Stimulated activated CD8-positive, alpha-beta memory T cell treated with anti-CD3 and anti-CD28 coated beads, Interleukin-4, amount 100 ng/mL, for 4 hours (primary cell): Measurements from ENCODE around the gene CCT4.
"Not testable (repeated sequence)": the region's sequence is repeated elsewhere in the genome, so short reads cannot be mapped to it uniquely, and the experiment has no call there.

ENCODE experiments used
- DNase-seq, 2 donors: peaks; one replicate each; pipeline ENCODE4 v3.0.0-alpha.2; 2020; ENCODE audit warnings: low read depth in 2 of 2, low spot score in 1 of 2

Gene CCT4, protein sequence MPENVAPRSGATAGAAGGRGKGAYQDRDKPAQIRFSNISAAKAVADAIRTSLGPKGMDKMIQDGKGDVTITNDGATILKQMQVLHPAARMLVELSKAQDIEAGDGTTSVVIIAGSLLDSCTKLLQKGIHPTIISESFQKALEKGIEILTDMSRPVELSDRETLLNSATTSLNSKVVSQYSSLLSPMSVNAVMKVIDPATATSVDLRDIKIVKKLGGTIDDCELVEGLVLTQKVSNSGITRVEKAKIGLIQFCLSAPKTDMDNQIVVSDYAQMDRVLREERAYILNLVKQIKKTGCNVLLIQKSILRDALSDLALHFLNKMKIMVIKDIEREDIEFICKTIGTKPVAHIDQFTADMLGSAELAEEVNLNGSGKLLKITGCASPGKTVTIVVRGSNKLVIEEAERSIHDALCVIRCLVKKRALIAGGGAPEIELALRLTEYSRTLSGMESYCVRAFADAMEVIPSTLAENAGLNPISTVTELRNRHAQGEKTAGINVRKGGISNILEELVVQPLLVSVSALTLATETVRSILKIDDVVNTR

DNA sequence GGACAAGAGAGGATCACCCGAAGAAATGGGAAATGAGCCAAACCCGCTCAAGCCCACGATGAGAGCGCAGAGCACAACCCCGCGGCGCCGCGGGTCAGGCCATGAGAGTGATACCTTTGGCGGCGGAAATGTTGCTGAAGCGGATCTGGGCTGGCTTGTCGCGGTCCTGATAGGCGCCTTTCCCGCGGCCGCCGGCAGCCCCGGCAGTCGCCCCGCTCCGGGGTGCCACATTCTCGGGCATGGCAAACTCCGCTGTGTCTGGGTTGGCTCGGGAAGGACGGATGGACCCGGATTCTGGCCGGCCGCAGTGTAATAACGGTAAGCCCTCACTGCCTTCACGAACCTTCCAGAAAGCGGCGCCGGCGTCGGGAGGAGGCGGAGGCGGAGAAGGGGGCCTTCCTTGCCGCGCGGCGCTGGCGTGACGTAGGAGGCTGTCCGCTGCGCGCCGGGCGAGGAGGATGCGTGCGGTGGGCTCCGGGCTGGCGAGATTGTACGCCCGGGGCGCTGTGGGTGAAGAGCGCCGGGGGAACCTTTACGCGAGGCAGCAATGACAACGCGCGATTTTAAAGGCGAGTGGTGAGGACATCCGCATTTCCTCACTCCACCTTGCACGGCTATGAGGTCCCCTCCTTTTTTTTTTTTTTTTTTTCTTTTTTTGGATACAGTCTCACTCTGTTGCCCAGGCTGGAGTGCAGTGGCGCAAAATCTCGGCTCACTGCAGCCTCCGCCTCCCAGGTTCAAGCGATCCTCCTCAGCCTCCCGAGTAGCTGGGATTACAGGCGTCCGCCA, at the start of gene CCT4:
CCT4 (minus strand) TSS at position 390 of the 789 bp plus-strand sequence; CDS start at position 241, 149 bp downstream.
- peak; percentile 74 to 77 for DNase-seq

DNA sequence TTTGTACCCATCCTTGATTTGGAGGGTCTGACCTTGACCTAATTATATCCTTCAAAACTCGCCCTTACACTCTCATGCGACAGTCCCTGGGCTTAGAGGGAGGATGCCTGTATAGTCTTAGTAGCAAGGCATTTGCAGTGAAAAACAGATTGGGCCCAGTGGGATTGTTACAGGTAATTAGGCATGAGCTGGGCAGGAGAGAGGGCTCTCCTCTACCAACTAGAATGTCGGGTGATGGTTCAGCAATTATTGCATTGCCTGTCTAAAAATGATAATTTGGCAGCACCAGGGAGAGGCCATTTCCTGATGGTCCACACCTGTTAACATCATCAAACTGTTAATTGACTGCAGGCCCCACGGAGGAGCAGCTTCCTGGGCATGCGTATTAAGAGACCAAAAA, 49.4 kb upstream of the CCT4 start:
- no peak for DNase-seq

DNA sequence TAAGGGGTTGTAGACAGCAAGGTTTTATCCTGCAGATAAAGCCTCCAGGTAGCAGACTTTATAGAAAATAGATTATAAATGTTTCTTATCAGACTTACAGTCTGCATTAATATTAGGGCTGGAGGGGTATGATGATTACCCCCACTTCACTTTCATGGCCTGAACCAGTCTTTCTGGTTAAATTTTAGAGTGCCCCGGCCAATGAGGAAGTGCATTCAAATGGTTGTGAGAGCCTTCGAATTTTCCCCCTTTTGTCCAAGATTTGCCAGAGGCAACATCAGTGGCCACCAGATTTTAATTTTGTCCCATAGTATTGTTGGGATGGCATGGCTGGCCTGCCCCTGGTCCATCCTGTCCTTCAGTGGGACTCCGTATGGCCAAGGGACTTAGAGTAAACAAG, 48.6 kb upstream of the CCT4 start:
- DNase-seq: no peak

DNA sequence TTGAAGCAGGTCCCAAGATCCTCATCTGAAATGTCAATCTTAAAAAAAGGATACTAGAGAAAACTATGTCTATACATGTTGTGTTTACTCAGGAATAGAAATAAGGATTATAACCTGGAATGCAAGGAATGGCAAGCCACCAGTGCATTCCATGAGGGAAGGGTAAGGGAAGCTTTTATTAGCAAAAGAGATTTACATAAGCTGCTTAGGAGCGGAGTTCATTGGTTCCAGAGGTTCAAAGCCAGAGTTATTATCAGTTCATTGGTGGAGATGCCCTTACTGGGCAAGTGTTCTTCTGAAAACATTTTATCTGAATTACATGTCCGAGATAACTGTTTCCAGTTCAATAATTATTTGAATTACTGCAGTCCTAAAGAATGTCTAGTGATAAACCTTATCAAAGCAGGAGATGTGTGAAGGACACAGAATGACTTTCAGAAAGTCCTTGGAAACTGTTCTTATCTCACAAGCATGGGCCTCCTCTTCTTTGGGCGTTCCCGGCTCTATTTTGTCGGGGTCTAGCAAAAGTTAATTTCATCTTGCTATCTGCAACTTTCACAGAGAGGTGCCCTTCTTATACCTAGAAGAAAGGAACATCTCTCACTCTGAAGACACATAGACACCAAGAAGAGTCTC, 40.5 kb upstream of the CCT4 start:
- DNase-seq: no peak

DNA sequence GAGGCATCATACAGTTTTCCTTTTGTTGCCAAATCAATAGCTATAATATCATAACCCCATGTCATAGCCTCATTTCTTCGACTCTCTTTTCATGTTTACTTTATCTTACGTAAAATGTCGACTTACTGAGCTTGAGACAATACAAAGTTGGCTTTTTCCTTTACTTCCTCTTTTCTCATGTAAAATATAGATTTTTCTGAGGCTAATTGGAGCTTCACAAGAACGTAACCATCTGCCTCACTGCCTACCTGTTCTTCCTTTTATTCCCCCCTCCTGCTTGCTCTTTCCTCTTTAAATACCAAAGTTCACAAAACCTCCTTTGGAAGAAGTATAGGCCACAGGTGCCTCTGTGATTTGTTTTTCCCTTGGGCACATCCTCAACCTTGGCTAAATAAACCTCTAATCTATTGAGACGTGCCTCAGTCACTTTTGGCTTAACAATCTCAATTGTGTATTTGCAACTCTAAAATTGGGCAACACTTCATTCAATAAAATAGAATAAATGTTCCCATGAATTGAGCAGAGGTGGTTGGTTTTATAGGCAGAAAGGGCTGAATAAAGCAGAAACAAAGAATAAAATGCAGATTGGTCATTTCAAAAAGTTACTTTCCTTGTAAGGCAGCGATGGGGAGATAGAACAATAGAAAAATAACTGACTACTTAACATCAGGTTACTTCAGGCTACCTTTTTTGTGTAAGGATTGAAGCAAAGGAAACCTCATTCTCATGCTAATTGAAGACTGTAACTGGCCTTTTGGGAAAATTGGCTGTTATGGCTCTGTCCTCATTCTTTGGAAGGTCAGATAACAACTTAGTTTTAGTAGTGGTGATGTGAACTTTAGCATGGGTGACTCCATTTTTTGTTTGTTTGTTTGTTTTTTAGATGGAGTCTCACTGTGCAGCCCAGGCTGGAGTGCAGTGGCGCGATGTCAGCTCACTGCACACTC, 38.3 kb upstream of the CCT4 start:
- DNase-seq: no peak

DNA sequence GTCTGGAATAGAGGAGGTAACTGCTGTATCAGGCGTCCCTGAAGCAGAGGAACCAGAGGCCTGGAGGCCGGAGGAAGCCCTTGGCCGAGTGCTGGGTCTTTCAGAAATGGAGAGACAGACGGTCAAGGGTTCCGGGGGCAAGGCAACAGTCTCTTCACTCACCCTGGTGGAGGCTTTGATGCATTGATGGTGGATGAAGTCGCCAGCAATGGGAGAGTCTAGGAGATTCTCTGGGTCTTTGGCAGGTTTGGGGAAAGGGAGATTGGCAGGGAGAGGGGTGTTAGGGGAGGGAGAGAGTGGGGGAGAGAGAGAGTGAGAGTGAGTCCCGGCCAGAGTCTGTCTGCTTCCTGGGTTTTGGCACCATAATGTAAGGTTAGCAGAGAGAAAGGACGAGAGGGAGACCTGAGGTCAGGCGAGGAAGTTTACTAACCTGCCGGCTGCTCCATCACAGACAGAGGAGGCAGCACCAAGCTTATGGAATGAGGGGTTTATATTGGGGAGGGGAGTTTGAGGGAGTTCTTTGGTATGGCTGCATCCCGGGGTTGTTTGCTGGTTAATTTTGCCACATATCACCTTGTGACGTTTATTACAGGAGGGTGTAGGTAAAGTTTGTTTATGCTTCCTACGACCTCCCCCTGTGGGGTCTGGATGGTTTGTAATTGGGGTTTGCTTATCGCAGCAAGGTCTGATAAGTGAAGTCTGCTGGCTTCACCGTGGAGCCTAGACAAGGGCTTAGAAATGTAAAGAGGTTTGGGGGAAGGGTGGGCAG, 36.6 kb upstream of the CCT4 start:
- DNase-seq: no peak

DNA sequence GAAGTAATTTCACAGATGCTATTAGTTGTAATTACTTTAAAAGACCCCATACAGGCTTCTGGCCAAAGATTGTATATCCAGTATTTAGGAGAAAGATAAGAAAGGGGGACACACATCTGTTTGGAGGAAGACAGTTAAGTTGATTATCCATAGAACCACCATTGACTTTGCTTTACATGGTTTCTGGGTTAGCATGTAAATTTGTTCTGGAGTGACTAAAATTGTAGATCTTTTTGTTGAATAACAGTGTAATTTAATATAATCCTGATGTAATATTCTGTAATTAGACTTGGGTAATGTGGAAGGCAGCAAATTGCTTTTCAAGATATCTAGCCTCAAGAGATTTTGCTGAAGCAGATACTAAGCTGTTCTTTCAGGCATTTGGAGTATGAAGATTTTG, 34.3 kb upstream of the CCT4 start:
- no peak for DNase-seq

DNA sequence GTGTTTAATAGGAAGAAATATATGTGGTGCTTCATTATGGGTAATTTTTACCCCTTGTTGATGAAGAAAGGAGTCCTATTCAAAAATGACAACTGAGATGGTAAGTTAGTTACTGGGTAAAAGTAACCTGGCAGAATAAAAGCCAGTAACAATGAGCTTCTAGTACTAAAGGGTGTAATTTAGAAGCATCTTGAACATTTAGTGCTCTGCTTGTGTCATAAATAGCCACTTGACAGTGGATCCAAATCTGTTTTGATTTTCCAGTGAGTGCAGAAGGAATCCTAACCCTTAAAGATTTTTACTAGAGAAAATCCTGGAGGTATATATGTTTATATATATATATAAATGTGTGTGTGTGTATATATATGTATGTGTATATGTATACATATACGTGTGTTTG, 32.1 kb upstream of the CCT4 start:
- no peak for DNase-seq

DNA sequence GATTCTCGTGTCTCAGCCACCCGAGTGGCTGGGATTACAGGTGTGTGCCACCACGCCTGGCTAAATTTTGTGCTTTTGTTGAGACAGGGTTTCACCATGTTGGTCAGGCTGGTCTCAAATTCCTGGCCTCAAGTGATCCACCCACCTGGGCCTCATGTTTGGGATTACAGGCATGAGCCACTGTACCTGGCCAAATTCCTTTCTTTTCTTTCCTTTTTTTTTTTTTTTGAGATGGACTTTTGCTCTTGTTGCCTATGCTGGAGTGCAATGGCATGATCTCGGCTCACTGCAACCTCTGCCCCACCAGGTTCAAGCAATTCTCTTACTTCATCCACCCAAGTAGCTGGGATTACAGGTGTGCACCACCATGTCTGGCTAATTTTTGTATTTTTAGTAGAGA, 26.3 kb upstream of the CCT4 start:
- DNase-seq: not testable (repeated sequence)

DNA sequence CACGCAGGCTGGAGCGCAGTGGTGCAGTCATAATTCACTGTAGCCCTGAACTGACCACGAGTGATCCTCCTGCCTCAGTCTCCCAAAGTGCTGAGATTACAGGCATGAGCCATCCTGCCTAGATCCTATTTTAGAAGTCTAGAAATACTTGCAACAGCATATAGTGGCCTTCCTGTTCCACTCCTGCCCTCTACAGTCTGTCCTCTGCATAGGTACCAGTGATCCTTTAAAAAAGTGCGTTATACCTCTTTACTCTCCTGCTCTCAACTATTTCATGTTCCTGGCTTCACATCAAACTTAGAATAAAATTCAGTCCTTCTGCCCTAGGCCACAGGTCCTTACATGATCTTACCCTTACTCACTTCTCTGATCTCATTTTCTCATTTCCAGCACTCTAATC, 23.1 kb upstream of the CCT4 start:
- DNase-seq: no peak

DNA sequence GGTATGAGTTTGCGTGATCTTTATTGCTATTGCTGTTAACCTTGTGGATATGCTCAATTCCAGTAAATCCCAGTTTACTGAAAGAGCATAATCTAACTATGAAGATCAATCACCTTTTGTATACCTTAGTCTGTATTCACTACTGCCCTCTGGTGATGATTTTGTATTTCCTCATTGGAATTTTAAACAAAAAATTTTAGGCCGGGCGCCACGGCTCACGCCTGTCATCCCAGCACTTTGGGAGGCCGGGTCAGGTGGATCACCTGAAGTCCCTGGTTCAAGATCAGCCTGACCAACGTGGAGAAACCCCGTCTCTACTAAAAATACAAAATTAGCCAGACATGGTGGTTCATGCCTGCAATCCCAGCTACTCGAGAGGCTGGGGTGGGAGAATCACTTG, 22.1 kb upstream of the CCT4 start:
- DNase-seq: no peak

DNA sequence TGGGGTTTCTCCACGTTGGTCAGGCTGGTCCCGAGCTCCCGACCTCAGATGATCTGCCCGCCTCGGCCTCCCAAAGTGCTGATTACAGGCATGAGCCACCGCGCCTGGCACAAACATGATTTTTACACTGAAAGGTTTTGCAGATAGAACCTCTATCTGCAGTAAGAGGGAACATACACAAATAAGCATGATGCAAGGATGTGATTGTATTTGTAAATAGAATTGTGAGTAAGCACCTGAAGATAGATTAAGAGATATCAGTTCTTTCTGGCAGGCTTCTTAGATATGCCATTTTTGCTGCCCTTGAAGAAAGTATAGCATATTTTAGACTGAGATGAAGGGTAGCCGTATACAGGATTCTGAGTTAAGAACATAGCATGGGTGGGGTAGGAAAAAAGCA, 20.7 kb upstream of the CCT4 start:
- no peak for DNase-seq

DNA sequence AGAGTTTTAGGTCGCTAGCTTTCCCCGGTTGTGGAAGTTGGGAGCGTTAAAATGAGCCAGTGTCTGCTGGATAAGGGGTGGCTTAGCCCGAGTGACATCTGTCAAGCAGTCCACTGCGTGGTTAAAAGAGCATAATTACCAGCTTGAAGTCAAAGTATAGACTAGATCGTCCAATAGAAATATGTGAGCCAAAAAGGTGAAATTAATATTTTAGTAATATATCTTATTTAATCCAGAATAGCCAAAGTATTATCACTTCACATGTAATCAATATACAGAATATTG, 17.7 kb upstream of the CCT4 start:
- DNase-seq: no peak

DNA sequence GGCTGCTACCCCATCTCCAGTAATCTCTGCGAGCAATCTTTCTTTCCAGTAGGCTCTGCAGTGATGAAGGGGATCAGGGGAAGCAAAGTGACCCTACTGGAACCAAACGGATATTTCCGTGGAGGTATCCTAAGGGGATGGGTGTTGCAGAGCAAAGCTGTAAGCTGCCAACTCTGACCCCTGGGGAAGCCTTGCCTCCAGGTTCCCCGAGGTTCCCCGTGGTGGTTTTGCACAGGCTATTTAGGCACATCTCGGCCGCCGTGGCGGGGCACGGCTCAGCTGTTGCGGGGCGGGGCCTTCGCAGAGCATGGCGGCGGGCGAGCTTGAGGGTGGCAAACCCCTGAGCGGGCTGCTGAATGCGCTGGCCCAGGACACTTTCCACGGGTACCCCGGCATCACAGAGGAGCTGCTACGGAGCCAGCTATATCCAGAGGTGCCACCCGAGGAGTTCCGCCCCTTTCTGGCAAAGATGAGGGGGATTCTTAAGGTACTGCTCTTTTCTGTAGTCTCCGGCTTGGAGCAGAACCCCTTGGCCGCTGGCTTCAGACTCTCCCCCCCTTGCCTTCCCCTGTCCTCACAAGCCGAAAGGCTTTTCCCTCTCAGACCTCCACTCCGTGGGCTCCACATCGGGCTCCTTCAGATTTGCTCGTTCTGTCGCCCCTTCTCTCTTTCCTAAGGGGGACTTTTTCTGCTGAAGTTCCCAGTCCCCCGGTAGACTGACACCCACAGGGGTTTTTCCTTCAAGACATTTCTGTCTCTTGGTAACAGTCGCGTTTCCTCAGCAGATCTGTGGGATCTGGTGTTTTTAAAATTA, 17.1 kb upstream of the CCT4 start, which contains the start of gene COMMD1:
COMMD1 (plus strand) TSS at position 303 of the 814 bp plus-strand sequence; CDS start at position 308, 5 bp downstream.
- DNase-seq: peak; percentile 58 to 61

DNA sequence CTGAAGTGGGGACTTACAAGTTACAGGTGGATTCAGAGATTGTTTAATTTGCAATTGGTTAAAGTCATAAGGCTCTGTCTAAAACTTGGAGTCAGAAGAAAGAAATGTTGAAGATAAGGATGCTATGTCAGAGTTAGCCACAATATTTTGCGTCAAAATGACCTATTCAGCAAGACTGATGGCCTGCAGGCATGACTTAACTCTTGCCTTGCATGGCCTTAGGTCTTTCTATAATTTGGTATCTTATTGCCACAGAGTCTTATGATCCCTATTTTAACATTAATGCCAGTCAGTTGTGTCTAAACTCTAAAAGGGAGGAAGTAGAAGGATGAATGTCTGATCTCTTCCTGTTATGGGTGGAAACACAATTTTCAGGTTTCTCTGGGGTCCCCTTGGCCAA, 11.8 kb upstream of the CCT4 start:
- no peak for DNase-seq

DNA sequence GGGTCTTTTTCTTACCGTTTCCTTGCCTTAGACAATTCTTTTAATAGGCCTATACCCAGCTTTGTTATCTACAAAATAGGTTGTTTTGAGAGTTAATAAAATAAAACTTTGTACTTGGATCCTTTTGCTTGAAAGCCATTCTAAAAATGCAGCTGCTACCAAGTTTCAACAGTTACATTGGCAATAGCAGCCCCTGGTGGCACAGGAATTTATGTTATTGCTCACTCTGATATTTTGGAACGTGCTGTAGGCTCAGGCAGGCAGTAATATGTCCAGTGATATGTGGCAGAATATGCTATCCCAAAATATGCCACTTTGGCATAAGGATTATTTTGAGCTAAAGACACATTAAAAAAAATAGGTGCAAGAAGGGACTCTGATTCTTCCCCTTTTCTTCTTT, 10.4 kb upstream of the CCT4 start:
- DNase-seq: no peak

DNA sequence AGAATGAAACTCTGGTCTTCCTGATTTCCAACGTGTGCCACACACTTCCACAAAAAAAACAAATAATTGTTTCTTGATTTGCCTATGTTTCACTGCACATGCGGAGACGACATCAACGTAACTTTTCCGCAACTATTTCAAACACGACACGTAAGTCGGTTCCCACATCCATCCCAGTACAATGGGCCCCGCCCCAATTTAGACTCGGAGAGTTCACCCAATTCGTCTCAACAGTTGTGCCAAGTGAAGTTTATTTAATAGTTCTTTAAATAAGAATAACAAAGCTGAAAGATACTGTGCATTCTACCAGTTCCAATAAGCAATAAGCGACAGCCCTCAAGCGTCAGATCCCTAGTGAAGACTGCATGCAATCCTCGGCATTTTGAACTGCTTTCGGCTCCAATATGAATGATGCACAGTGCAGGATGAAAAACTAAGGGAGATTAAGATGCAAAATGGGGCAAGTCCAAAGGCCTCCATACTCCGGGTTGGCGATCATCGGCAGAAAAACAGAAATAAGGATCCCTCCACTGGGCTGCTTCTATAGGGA, 664 bp downstream of the CCT4 start:
- peak in 1 of 2 donors; percentile 11 for DNase-seq

DNA sequence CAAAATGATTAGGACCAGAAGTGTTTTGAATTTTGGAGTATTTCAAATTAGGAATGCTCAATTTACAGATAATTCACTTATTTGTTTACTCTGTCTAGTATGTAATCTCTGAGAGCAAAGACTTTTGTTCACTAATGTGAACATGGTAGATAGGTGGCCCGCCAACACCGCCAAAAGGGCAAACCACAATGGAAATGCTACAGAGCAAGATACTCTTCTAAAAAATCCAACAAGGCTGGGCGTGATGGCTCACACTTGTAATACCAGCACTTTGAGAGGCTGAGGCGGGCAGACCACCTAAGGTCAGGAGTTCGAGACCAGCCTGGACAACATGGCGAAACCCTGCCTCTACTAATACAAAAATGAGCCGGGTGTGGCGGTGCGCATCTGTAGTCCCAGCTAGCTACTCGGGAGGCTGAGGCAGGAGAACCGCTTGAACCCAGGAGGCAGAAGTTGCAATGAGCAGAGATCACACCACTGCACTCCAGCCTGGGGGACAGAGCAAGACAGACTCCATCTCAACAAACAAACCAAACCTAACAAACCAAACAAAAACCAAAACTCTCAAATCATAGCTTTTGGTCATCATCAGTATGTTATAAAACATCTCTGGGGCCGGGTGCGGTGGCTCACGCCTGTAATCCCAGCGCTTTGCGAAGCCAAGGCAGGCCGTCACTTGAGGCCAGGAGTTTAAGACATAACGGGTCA, 2.4 kb downstream of the CCT4 start:
- no peak for DNase-seq
